ENCODE data around the gene BANP.
"Not testable (repeated sequence)": the region's sequence is repeated elsewhere in the genome, so short reads cannot be mapped to it uniquely, and the experiment has no call there.

Gene BANP

DNA sequence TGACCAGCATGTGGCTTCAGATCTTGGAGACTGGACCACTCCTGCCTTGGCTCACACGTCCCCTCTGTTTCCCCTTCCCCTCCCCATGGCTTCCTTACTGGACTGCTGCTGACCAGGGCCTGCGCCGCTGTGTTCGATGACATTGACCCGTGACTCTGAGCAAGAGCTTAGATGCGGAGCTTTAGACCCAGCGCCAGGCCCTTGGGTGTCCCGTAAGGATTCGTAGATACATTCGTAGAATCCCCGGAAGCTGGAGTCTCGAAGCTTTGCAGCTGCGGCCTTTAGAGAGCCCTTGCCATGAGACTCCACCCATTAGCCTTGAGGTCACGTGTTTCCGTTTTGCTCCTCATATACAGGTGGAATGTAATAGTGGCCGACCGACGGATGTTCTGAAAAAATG is 65.2 kb downstream of the BANP start:
- DNase-seq: not testable (repeated sequence)

GRCh38 chr16:88016964-88017363 is 65.7 kb downstream of the BANP start:
- no peak for DNase-seq

GRCh38 chr16:88017587-88018101 is 66.4 kb downstream of the BANP start:
- no peak for DNase-seq

DNA sequence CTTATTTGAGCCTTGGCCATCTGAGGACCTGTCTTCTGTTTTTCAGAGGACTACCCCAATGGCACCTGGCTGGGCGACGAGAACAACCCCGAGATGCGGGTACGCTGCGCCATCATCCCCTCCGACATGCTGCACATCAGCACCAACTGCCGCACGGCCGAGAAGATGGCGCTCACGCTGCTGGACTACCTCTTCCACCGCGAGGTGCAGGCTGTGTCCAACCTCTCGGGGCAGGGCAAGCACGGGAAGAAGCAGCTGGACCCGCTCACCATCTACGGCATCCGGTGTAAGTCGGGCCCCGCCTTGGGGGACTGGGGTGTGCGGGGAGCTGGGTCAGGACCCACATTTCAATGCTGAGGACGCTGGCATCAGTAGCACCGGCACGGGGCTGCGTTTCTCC is 67.1 kb downstream of the BANP start:
- not testable (repeated sequence) for DNase-seq

GRCh38 chr16:88019041-88019820 is 68.0 kb downstream of the BANP start:
- DNase-seq: not testable (repeated sequence)

- DNase-seq: no peak
Measured at GRCh38 chr16:88019821-88020515, 68.7 kb downstream of the BANP start.

DNA sequence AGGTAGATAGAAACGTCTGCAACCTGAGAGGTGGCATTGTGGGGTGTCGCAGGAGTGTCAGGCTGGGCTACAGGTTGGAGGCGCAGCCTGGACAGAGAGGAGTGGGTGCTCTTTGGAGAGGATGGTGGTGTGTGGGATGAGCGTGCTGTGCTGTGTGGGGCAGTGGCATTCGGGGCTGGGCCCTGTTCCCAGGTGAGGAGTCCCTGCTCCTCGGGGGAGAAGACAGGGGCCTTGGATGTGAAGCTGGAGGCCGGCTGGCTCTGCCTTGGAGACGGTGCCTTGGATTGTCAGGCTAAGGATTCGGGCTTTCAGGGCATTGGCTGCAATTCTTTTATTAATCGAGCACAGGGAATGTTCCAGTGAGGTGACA is 69.3 kb downstream of the BANP start:
- no peak for DNase-seq

GRCh38 chr16:88021041-88021970 is 70.1 kb downstream of the BANP start:
- DNase-seq: not testable (repeated sequence)

DNA sequence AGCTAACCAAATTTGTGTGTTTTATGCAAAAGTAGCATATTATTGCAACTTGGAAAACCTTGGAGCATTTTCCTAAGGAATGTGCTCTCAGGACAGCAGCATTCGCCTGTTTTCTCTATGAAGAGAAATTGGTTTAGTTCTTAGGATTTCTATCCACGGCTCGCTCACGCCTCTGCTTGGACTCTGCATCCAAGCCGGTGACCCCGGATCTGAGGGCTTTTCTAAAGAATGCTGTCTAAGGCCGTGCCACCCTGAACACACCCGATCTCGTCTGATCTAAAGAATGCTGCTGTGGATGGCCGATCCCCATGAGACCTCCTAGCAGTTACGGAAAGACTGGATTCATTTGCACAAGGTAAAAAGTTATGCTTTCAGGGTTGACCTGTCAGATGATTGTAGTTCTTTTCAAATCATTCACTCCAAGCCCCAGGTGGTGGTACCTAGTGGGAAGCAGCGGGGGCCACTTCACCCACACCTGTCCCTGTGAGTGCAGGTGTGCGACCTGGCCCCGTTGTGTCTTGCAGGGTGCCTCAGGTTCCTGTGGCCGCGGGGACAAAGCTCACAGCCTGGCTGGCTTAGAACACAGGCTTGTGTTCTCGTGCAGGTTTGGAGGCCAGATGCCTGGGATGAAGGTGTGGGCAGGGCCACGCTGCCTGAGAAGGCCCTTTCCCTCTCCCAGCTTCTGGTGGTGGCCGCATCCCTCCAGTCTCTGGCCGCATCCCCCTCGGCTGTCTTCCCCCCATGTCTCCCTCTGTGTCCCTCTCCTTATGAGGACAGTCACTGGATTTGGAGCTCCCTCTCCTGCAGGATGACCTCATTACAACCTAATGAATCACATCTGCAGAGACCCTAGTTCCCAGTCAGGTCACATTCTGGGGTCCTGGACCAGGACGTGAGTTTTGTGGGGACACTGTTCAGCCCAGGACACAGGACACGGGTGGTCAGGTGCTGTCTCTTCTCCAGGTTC is 71.1 kb downstream of the BANP start:
- no peak for DNase-seq

DNA sequence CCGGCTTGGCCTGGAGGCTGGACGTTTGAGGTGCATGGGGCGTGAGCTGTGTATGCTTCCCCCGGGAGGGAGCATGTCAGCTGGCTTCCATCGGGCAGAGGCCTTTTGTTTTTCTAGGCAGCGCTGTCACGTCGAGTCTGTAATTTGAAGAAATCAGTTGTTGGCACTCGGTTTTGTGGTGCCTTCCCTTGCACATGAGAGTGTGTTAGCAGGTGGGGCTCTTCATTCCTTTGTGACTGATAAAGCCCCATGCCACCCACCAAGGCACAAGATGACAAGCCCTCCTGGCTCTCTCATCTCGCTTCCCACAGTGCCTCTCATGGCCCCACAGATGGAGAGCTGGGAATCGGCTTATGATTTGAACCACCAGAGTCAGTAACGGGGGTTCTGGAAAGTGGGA is 72.1 kb downstream of the BANP start:
- no peak for DNase-seq

DNA sequence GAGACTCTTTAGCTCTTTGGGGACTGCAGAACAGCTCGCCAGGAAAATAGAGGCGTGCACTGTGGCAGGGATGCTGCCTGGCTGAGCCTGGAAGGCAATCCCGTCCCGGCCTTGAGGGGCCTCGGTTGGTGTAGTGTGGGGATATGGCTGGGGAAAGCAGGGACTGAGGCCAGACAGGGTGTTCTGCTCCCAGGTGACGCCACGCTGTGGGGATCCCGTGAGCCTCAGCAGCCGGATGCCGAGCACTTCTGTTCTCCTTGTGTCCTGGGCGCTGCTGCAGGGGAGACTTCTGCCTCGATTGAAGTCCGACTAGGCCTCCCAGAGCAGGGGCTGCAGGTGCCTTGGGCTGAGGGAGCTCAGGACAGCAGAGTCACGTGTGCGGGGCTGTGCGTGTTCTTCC is 72.6 kb downstream of the BANP start:
- DNase-seq: no peak

- DNase-seq: not testable (repeated sequence)
Measured at GRCh38 chr16:88024491-88025085, 73.4 kb downstream of the BANP start.

GRCh38 chr16:88025086-88025492 is 73.9 kb downstream of the BANP start:
- not testable (repeated sequence) for DNase-seq

- DNase-seq: not testable (repeated sequence)
Measured at GRCh38 chr16:88025828-88026555, 74.8 kb downstream of the BANP start.

DNA sequence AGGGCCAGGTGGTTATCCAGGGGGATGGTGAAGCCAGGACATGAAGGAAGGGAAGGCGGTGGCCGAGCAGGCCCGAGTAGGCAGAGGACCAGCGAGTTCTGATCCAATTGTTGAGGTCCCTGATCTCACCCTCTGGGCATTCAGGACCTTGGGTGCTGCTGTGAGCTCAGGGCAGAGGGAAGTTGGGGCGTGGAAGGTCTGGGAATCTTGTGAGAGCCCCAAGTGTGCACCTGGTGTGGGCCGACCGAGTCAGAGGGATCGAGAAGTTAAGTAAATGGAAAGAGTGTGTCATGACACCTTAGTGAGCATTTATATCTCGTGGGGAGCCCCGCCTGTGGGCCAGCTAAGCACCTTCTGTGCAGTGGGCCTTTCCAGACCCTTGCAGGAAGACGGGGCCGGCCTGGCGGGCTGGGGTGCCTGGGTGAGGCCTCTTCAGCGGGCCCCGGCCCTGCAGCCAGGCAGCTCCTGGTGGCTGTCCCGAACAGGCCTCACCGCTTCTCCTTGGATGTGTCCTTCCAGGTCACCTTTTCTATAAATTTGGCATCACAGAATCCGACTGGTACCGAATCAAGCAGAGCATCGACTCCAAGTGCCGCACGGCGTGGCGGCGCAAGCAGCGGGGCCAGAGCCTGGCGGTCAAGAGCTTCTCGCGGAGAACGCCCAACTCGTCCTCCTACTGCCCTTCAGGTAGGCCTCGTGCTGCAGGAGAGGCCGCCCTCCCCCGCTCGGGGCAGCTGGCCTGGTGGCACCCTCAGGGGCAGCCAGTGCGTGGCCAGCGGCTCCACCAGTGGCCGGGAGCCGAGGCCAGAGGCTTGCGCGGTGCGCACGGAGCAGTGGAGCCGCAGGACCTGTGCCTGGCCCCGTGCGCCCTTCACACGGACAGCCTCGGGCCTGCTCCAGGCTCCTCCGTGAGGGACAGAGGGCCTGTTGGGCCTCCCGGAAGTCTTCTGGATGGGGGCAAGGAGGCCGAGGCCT is 76.0 kb downstream of the BANP start:
- no peak for DNase-seq

DNA sequence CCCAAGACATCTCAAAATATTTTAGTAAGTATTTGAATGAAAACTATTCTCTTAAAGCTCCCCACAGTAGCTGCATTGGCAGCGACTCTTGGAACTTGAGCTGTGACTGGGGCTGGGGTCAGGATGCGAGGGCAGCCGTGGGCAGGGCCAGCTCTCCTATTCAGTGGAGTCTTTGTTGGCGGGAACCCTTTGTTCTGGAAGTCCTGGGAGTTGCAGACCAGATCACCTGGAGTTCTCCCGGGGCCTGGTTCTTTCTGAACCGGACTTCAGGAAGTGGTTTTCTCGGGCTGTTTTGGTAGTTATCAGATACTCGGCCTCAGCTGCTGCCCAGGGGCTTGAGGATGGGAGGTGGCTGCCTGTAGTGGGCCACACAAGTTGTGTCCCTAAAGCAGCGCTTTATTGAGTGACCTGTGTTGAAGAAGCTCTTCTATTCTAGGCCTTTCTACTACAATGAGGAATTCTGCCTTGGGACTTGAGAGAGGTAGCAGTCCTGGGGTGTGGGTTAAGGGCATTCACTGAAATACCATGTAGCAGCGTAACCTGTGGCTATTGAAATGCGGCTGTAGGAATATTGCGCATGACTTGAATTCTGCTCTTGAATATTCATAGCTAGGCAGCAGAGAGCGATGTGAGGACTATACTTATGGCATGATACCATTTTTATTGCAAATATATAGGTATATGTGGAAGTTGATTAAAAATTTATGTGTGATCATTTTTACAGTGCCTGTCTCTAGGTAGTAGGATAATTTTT is 77.1 kb downstream of the BANP start:
- DNase-seq: not testable (repeated sequence)

DNA sequence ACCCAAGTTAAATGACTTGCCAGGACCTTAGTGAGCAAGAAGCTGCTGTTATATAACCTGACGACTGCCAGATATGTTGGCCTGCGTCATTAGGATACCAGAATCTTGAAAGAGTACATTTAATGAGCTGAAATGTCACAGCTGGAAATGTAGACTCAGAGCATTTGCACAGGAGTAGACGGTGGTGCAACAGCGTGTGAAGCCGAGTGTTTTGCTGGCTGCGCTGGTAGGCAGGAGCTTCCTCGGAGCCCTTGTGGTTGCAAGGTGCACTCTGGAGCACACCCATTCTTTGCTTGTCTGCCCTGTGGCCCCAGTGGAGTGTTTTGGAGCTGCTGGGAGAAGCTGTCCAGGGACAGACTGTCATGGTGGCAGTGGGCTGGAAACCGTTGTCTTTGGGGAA is 79.3 kb downstream of the BANP start:
- DNase-seq: no peak

DNA sequence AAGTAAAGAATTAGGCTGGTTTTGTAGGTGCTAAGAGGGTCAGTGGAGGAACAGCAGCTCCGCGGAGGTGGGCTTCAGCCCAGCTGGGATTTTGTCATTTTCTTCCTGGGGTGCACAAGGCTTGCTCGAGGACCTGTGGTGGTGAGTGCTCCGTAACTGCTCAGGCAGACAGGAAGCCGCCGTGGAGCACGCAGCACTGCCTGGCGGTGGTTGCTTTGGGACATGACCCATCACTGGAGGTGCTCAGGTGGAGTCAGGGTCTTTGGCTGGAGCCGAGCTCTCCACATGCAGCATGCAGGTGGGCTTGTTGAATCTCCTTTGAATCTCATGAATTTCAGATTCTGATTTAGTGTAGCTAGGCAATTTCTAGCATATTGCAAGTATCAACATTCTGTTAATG is 79.7 kb downstream of the BANP start:
- not testable (repeated sequence) for DNase-seq
